Natural killer cell (primary cell): ENCODE results near the gene ENDOV. TPM values are rescaled to one million over a fixed set of nuclear protein-coding genes. Genes with fewer than 3 reads are reported as not detected.

Experiments
- ATAC-seq, 3 donors: fragments of 150-1000 bp in 2 of 3; fragments of 200-7000 bp in 1 of 3; cut with Tn5 transposase; 1 replicate in 1 of 3; 2 replicates in 2 of 3; pipeline ENCODE4 v1.10.0; 2021; ENCODE audit warnings: mild to moderate bottlenecking in 2 of 3, moderate library complexity in 2 of 3
- DNase-seq, 2 donors: peaks; one replicate each; pipeline versions ENCODE4 v3.0.0 to v3.0.0-alpha.2; 2013 to 2021; ENCODE audit warnings: mixed read lengths in 1 of 2
- H3K27ac ChIP-seq: one replicate; pipeline ENCODE4 v1.5.1; 2013; ENCODE audit warnings: mild to moderate bottlenecking, low read length
- H3K27me3 ChIP-seq: one replicate; pipeline ENCODE4 v1.6.1; 2013; ENCODE audit warnings: low read length; ENCODE audit not compliant: control insufficient read depth, insufficient read depth
- H3K36me3 ChIP-seq: one replicate; pipeline ENCODE4 v1.6.1; 2013; ENCODE audit warnings: low read length; ENCODE audit not compliant: control insufficient read depth, insufficient read depth
- H3K4me1 ChIP-seq: one replicate; pipeline ENCODE4 v1.6.1; 2013; ENCODE audit warnings: low read length; ENCODE audit not compliant: control insufficient read depth, insufficient read depth
- H3K4me3 ChIP-seq: one replicate; pipeline ENCODE4 v1.5.1; 2013; ENCODE audit warnings: low read length
- H3K9me3 ChIP-seq: one replicate; pipeline ENCODE4 v1.6.1; 2013; ENCODE audit warnings: low read length; ENCODE audit not compliant: control insufficient read depth, insufficient read depth
- H3K27ac Mint-ChIP-seq, 2 donors: one replicate each; pipeline ENCODE4 v1.8.0; 2022; ENCODE audit warnings: mild to moderate bottlenecking in 2 of 2, mixed read lengths in 2 of 2, moderate library complexity in 1 of 2
- H3K27me3 Mint-ChIP-seq, 2 donors: one replicate each; pipeline ENCODE4 v1.8.0; 2022; ENCODE audit warnings: low read depth in 2 of 2, mixed read lengths in 2 of 2
- H3K36me3 Mint-ChIP-seq: one replicate; pipeline ENCODE4 v1.8.0; 2022; ENCODE audit warnings: mixed read lengths
- H3K4me1 Mint-ChIP-seq, 2 donors: one replicate each; pipeline ENCODE4 v1.8.0; 2022; ENCODE audit warnings: mixed read lengths in 2 of 2
- H3K4me3 Mint-ChIP-seq: one replicate; pipeline ENCODE4 v1.8.0; 2022; ENCODE audit warnings: mild to moderate bottlenecking, moderate library complexity, mixed read lengths
- H3K9me3 Mint-ChIP-seq, 2 donors: one replicate each; pipeline ENCODE4 v1.8.0; 2022; ENCODE audit warnings: mixed read lengths in 2 of 2
- WGBS: methylation state at CpG from one replicate; pipeline ENCODE4 v1.1.7; 2013; ENCODE audit warnings: missing lambda C conversion rate; ENCODE audit not compliant: insufficient coverage; 5-methylcytosine and 5-hydroxymethylcytosine counted together
- intact Hi-C: fragments of 100-400 bp; cut with micrococcal nuclease; formaldehyde crosslinking; loops from one replicate; pipeline ENCODE4 v1.14.2; 2022
- total RNA-seq, 4 donors: library from RNA; stranded (reverse); fragments of 120-200 nt in 1 of 4; gene quantifications; one replicate each; pipeline versions ENCODE4 v1.2.3 to v1.2.4, GENCODE V29; 2013 to 2022
- TF ChIP-seq, protein P1 (sequence below): fragments of 200-600 bp; IDR thresholded peaks from one replicate; pipeline ENCODE4 v1.8.0; 2022; ENCODE audit warnings: antibody characterized with exemption

The ENDOV gene
- total RNA-seq, 3 donors from 2014 or later (not counting 1 experiment from before 2014, with no cell fraction given) = 17.7 to 24.9 (median 18.8) TPM

GRCh38 chr17:80455784-80456183, 40.8 kb downstream of the ENDOV start:
- Histone ChIP-seq H3K9me3 (no peaks in the 10 kb centered on the region), H3K4me1 (peaks cover 42% of the 10 kb centered on the region), H3K4me3 (no peak overlapping the region), H3K27me3 (no peaks in the 10 kb centered on the region), H3K36me3 (no peaks in the 10 kb centered on the region), H3K27ac (peak overlapping the region; percentile 99)
- Mint-ChIP-seq H3K4me3 (peak overlapping the region; percentile 25), H3K9me3 (no peaks in the 10 kb centered on the region), H3K27ac (peak overlapping the region; percentile 97 to 99), H3K36me3 (no peaks in the 10 kb centered on the region), H3K27me3 (peaks cover 10 to 14% of the 10 kb centered on the region in 2 donors), H3K4me1 (peaks cover 26 to 29% of the 10 kb centered on the region in 2 donors)
- TF ChIP-seq, protein P1, sequence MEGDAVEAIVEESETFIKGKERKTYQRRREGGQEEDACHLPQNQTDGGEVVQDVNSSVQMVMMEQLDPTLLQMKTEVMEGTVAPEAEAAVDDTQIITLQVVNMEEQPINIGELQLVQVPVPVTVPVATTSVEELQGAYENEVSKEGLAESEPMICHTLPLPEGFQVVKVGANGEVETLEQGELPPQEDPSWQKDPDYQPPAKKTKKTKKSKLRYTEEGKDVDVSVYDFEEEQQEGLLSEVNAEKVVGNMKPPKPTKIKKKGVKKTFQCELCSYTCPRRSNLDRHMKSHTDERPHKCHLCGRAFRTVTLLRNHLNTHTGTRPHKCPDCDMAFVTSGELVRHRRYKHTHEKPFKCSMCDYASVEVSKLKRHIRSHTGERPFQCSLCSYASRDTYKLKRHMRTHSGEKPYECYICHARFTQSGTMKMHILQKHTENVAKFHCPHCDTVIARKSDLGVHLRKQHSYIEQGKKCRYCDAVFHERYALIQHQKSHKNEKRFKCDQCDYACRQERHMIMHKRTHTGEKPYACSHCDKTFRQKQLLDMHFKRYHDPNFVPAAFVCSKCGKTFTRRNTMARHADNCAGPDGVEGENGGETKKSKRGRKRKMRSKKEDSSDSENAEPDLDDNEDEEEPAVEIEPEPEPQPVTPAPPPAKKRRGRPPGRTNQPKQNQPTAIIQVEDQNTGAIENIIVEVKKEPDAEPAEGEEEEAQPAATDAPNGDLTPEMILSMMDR = no peak
- intact Hi-C loops = loop anchor here (2.0 kb wide), 1 partner anchor 17 kb away; no protein-coding TSS in a partner anchor
- WGBS = 94% methylated on average over 4 of the region's 4 CpGs
- ATAC-seq = no peak
- DNase-seq = no peak

DNA sequence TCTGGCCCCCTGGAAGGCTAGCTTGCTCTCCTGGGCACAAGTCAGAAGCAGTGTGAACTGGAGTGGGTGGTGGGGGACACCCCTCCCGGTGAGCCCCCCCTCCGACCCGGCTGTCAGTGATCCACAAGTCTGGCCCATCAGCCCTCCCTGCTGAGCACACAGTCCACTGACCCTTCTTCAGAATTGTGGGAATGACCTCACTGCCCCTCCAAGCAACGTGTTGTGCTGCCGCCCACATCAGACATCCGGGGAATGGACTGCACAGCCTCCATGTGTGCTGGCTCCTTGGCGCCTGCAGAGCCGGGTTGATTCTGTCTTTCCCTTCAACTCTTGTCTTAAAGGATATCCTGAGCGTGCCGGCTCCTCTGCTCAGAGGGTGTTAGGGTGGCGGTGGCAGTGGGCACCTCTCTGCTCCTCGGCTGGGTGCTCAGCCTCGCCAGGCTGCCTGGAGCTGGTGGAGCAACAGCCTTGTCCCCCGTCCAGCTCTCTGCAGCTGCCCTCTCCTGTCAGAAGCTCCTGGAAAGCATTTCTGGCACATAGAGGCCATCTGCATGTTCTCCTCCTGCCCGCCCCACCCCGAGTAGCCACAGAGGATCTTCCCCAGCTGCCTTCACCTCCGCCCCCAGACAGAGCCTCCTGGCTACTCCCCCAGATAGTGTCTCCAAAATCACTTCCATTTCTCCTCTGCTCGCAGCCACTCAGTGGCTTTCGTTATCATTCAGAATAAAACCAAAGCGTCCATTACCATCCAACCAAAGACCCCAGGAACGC, 41.7 kb downstream of the ENDOV start:
- no peaks in the 10 kb centered on the region for H3K9me3 Mint-ChIP-seq
- H3K4me1 Mint-ChIP-seq = peaks cover 26% of the 10 kb centered on the region in 2 donors
- intact Hi-C loops = no loop called here
- Histone ChIP-seq H3K4me1 (peaks cover 42% of the 10 kb centered on the region), H3K4me3 (no peak overlapping the region), H3K27ac (no peak overlapping the region), H3K9me3 (no peaks in the 10 kb centered on the region), H3K36me3 (no peaks in the 10 kb centered on the region), H3K27me3 (no peaks in the 10 kb centered on the region)
- ATAC-seq = no peak
- WGBS = 83% methylated on average over 19 of the region's 21 CpGs
- H3K27ac Mint-ChIP-seq = peak overlapping the region; percentile 34 to 99
- no peaks in the 10 kb centered on the region for H3K36me3 Mint-ChIP-seq
- H3K4me3 Mint-ChIP-seq = peak overlapping the region; percentile 47
- H3K27me3 Mint-ChIP-seq = peaks cover 15 to 18% of the 10 kb centered on the region in 2 donors
- no peak for DNase-seq
- TF ChIP-seq, protein P1 = no peak

- no peak overlapping the region for H3K4me3 ChIP-seq
- Mint-ChIP-seq H3K4me1 (peaks cover 26% of the 10 kb centered on the region in 2 donors), H3K27ac (peak overlapping the region; percentile 34 to 67), H3K27me3 (peaks cover 15 to 18% of the 10 kb centered on the region in 2 donors), H3K36me3 (no peaks in the 10 kb centered on the region), H3K4me3 (peak overlapping the region; percentile 47), H3K9me3 (no peaks in the 10 kb centered on the region)
- H3K27ac ChIP-seq = no peak overlapping the region
- 30% methylated on average over 15 of the region's 15 CpGs for WGBS
- H3K36me3 ChIP-seq = no peaks in the 10 kb centered on the region
- H3K9me3 ChIP-seq = no peaks in the 10 kb centered on the region
- TF ChIP-seq, protein P1 = no peak
- DNase-seq = no peak
- no peaks in the 10 kb centered on the region for H3K27me3 ChIP-seq
- H3K4me1 ChIP-seq = peaks cover 42% of the 10 kb centered on the region
- intact Hi-C loops = no loop called here
- peak in 1 of 3 donors; percentile 31 for ATAC-seq
Measured at GRCh38 chr17:80457236-80457856, 42.4 kb downstream of the ENDOV start.
